HepG2 (cell line): ENCODE results near the gene DSN1. TPM values are rescaled to one million over a fixed set of nuclear protein-coding genes. Genes with fewer than 3 reads are reported as not detected.

Experiments
- CHCHD3 ChIP-seq: sonication (generic); formaldehyde crosslinking; IDR thresholded peaks from 2 replicates; pipeline ENCODE4 v1.8.0; 2022; ENCODE audit warnings: mild to moderate bottlenecking, missing genetic modification reagents, moderate library complexity
- CREB1 ChIP-seq, 2 experiments: fragments of 450-650 bp in 1 of 2; IDR thresholded peaks; 2 replicates each; pipeline ENCODE4 v1.6.1; 2016 to 2017; ENCODE audit warnings: control low read depth in 1 of 2, mild to moderate bottlenecking in 1 of 2, missing compliant biosample characterization in 1 of 2, missing genetic modification characterization in 1 of 2
- DNMT1 ChIP-seq: sonication (generic); formaldehyde crosslinking; IDR thresholded peaks from 2 replicates; pipeline ENCODE4 v1.5.1; 2020; ENCODE audit warnings: mild to moderate bottlenecking, missing genetic modification reagents
- DNMT3B ChIP-seq: conservative IDR thresholded peaks from 2 replicates; pipeline ENCODE4 v1.6.1; 2016; ENCODE audit warnings: missing biosample characterization, control low read depth
- FOXJ3 ChIP-seq: sonication (generic); formaldehyde crosslinking; IDR thresholded peaks from 2 replicates; pipeline ENCODE4 v1.4.0; 2020; ENCODE audit warnings: missing genetic modification reagents, mild to moderate bottlenecking, borderline replicate concordance
- HMGA1 ChIP-seq: sonication (generic); formaldehyde crosslinking; conservative IDR thresholded peaks from 2 replicates; pipeline ENCODE4 v1.4.0; 2020; ENCODE audit warnings: missing genetic modification reagents
- ONECUT2 ChIP-seq: sonication (generic); formaldehyde crosslinking; IDR thresholded peaks from 2 replicates; pipeline ENCODE4 v1.4.0; 2020; ENCODE audit warnings: missing genetic modification reagents
- SCMH1 ChIP-seq: sonication (generic); formaldehyde crosslinking; IDR thresholded peaks from 2 replicates; pipeline ENCODE4 v1.9.0; 2021; ENCODE audit warnings: missing genetic modification reagents, mild to moderate bottlenecking, borderline replicate concordance
- SMYD3 ChIP-seq: sonication (generic); formaldehyde crosslinking; IDR thresholded peaks from 2 replicates; pipeline ENCODE4 v1.8.1; 2023; ENCODE audit warnings: mild to moderate bottlenecking, missing genetic modification reagents
- SP4 ChIP-seq: sonication (generic); formaldehyde crosslinking; IDR thresholded peaks from 2 replicates; pipeline ENCODE4 v1.8.1; 2023; ENCODE audit warnings: mild to moderate bottlenecking, missing genetic modification reagents
- ZNF264 ChIP-seq: sonication (generic); formaldehyde crosslinking; IDR thresholded peaks from 2 replicates; pipeline ENCODE4 v1.4.0; 2020; ENCODE audit warnings: missing genetic modification reagents
- ZNF530 ChIP-seq: sonication (generic); formaldehyde crosslinking; IDR thresholded peaks from 2 replicates; pipeline ENCODE4 v1.5.0; 2020; ENCODE audit warnings: low read depth, mild to moderate bottlenecking, missing genetic modification reagents
- ZNF724P ChIP-seq: sonication (generic); formaldehyde crosslinking; IDR thresholded peaks from 2 replicates; pipeline ENCODE4 v1.8.0; 2022; ENCODE audit warnings: missing genetic modification reagents, borderline replicate concordance
- ZNF782 ChIP-seq: sonication (generic); formaldehyde crosslinking; IDR thresholded peaks from 2 replicates; pipeline ENCODE4 v1.4.0; 2020; ENCODE audit warnings: missing genetic modification reagents, mild to moderate bottlenecking, borderline replicate concordance
- ZSCAN12 ChIP-seq: sonication (generic); formaldehyde crosslinking; IDR thresholded peaks from 2 replicates; pipeline ENCODE4 v1.9.0; 2021; ENCODE audit warnings: mild to moderate bottlenecking, missing genetic modification reagents
- polyA plus RNA-seq, 8 experiments: library from polyadenylated mRNA; depleted of rRNA in 3 of 8; stranded (reverse) in 7 of 8; unstranded in 1 of 8; fragments of >200 nt; fragmentation: Illumina TruSeq in 4 of 8; extraction: Trizol in 4 of 8; gene quantifications; 2 replicates each; pipeline versions ENCODE4 v1.2.1 to v1.2.3, GENCODE V29; 2011 to 2016; ENCODE audit warnings: low read depth in 4 of 8, missing spikeins in 1 of 8, mixed read lengths in 1 of 8; ENCODE audit not compliant: insufficient read depth in 1 of 8
- total RNA-seq, 5 experiments: library from RNA; depleted of rRNA; stranded (reverse); fragments of >200 nt; fragmentation: Illumina TruSeq; extraction: Trizol; gene quantifications; 2 replicates each; pipeline ENCODE4 v1.2.3, GENCODE V29; 2016; ENCODE audit warnings: low read depth in 1 of 5
- TF ChIP-seq, protein P1 (sequence below): sonication (generic); formaldehyde crosslinking; conservative IDR thresholded peaks from 2 replicates; pipeline ENCODE4 v1.8.0; 2022; ENCODE audit warnings: mild to moderate bottlenecking, moderate library complexity, missing genetic modification reagents
- TF ChIP-seq, protein P2 (sequence below): sonication (generic); formaldehyde crosslinking; IDR thresholded peaks from 2 replicates; pipeline ENCODE4 v1.5.0; 2020; ENCODE audit warnings: missing genetic modification reagents
- TF ChIP-seq, protein P3 (sequence below): fragments of 450-650 bp; IDR thresholded peaks from 2 replicates; pipeline ENCODE4 v1.6.1; 2017; ENCODE audit warnings: mild to moderate bottlenecking

Gene DSN1
- total and polyA plus RNA-seq, 2 of the 13 experiments (the other 11 are each of a cell fraction or from before 2014, with no cell fraction given): 18.7 to 53.7 TPM

DNA sequence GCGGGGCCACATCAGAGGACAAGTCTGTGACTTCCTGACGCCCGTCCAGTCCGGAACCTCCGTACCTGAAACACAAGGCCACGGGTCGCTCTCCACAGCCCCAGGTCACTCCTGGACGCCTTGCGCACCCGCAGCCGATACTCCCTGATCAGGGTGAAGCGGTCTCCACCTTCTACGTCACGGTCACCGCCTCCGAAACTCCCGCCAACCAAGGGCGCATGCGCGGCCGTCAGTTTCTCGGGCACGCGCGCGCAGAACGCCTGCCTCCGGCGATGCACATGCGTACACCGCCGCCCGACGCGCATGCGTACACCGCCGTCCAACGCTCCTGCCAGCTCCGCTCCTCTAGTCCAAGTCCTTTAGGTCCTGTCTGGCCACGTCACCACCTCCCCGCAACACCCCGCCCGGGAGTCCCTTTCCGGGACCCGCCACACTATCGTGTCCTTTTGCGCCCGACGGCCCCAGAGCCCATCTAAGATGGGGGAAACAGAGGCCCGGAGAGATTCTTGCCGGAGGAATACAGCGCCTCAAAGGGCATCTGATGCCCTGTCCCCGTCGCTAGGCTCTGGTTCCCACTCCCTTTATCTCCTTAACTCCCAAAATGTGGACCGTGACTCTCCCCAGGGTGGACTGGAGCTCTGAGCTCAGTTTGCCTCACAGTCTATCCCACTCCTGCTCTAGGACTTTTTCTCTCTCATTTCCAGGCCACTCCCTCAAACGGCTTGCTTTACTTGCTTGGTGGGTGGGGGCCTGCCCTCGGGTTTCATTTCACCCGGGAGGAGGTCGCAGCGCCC, at the start of gene DSN1 (continued):
- TF ChIP-seq, protein P1, sequence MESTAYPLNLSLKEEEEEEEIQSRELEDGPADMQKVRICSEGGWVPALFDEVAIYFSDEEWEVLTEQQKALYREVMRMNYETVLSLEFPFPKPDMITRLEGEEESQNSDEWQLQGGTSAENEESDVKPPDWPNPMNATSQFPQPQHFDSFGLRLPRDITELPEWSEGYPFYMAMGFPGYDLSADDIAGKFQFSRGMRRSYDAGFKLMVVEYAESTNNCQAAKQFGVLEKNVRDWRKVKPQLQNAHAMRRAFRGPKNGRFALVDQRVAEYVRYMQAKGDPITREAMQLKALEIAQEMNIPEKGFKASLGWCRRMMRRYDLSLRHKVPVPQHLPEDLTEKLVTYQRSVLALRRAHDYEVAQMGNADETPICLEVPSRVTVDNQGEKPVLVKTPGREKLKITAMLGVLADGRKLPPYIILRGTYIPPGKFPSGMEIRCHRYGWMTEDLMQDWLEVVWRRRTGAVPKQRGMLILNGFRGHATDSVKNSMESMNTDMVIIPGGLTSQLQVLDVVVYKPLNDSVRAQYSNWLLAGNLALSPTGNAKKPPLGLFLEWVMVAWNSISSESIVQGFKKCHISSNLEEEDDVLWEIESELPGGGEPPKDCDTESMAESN: peak; percentile 90
- no peak; the same call in 1 of the 2 replicates for TF ChIP-seq ZNF724P
- TF ChIP-seq ZSCAN12 (CRISPR knock-in tag): 0 out of 2 replicates have a peak, but pooled peaks have one; percentile 9
- TF ChIP-seq CREB1 (IDR thresholded peaks at IDR 0.05): peak; percentile 97
- TF ChIP-seq CREB1 (CRISPR knock-in tag; IDR thresholded peaks at IDR 0.05): peak; percentile 91
- TF ChIP-seq HMGA1 (CRISPR knock-in tag): no peak
- no peak for TF ChIP-seq ZNF530 (CRISPR knock-in tag)
- TF ChIP-seq ZNF782: peak; percentile 34
- TF ChIP-seq ONECUT2 (CRISPR knock-in tag): peak; percentile 66
- peak; percentile 71; the same call in 1 of the 2 replicates for TF ChIP-seq SMYD3
- TF ChIP-seq DNMT1 (CRISPR knock-in tag): peak; percentile 93
- TF ChIP-seq, protein P2, sequence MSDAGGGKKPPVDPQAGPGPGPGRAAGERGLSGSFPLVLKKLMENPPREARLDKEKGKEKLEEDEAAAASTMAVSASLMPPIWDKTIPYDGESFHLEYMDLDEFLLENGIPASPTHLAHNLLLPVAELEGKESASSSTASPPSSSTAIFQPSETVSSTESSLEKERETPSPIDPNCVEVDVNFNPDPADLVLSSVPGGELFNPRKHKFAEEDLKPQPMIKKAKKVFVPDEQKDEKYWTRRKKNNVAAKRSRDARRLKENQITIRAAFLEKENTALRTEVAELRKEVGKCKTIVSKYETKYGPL (CRISPR knock-in tag): no peak
- no peak for TF ChIP-seq CHCHD3 (CRISPR knock-in tag)
- TF ChIP-seq SCMH1 (CRISPR knock-in tag): no peak
- TF ChIP-seq DNMT3B (CRISPR knock-in tag): no peak; the same call in 1 of the 2 replicates
- 0 out of 2 replicates have a peak, but pooled peaks have one; percentile 45 for TF ChIP-seq FOXJ3 (CRISPR knock-in tag)
- TF ChIP-seq ZNF264 (CRISPR knock-in tag): peak; percentile 42
- TF ChIP-seq SP4 (CRISPR knock-in tag): peak; percentile 66
- TF ChIP-seq, protein P3, sequence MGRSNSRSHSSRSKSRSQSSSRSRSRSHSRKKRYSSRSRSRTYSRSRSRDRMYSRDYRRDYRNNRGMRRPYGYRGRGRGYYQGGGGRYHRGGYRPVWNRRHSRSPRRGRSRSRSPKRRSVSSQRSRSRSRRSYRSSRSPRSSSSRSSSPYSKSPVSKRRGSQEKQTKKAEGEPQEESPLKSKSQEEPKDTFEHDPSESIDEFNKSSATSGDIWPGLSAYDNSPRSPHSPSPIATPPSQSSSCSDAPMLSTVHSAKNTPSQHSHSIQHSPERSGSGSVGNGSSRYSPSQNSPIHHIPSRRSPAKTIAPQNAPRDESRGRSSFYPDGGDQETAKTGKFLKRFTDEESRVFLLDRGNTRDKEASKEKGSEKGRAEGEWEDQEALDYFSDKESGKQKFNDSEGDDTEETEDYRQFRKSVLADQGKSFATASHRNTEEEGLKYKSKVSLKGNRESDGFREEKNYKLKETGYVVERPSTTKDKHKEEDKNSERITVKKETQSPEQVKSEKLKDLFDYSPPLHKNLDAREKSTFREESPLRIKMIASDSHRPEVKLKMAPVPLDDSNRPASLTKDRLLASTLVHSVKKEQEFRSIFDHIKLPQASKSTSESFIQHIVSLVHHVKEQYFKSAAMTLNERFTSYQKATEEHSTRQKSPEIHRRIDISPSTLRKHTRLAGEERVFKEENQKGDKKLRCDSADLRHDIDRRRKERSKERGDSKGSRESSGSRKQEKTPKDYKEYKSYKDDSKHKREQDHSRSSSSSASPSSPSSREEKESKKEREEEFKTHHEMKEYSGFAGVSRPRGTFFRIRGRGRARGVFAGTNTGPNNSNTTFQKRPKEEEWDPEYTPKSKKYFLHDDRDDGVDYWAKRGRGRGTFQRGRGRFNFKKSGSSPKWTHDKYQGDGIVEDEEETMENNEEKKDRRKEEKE: no peak
